Muscle of leg (tissue), 11 donors: Measurements from ENCODE around the gene PAMR1. TPM values are rescaled to one million over a fixed set of nuclear protein-coding genes. Genes with fewer than 3 reads are reported as not detected.

ENCODE experiments used
- DNase-seq: peaks from one replicate; pipeline ENCODE4 v3.0.0; 2013
- H3K27ac ChIP-seq: one replicate; pipeline ENCODE4 v1.5.1; 2013; ENCODE audit warnings: mild to moderate bottlenecking, low read length, control low read depth
- H3K27me3 ChIP-seq: one replicate; pipeline ENCODE4 v1.6.1; 2013; ENCODE audit warnings: low read length; ENCODE audit not compliant: control insufficient read depth, insufficient read depth
- H3K36me3 ChIP-seq: one replicate; pipeline ENCODE4 v1.6.1; 2013; ENCODE audit warnings: low read length; ENCODE audit not compliant: control insufficient read depth, insufficient read depth
- H3K4me1 ChIP-seq: one replicate; pipeline ENCODE4 v1.6.1; 2013; ENCODE audit warnings: low read length; ENCODE audit not compliant: control insufficient read depth, insufficient read depth
- H3K4me3 ChIP-seq: one replicate; pipeline ENCODE4 v1.5.1; 2013; ENCODE audit warnings: low read length, control low read depth
- H3K9me3 ChIP-seq: replicated peaks from 2 replicates; pipeline ENCODE4 v1.6.1; 2013; ENCODE audit warnings: low read depth, low read length; ENCODE audit not compliant: control insufficient read depth
- WGBS: methylation state at CpG from one replicate; pipeline ENCODE4 v1.1.5; 2013; ENCODE audit warnings: missing lambda C conversion rate; ENCODE audit not compliant: insufficient coverage; 5-methylcytosine and 5-hydroxymethylcytosine counted together
- polyA plus RNA-seq, 8 donors: library from polyadenylated mRNA; unstranded; fragments of 120-200 nt; gene quantifications; one replicate each; pipeline versions ENCODE4 v1.2.1 to v1.2.3, GENCODE V29; 2013; ENCODE audit warnings: inconsistent platforms in 1 of 8, low replicate concordance in 1 of 8; ENCODE audit not compliant: insufficient read length in 8 of 8, insufficient read depth in 1 of 8
- total RNA-seq: library from RNA; stranded (reverse); fragments of 120-200 nt; gene quantifications from one replicate; pipeline ENCODE4 v1.2.4, GENCODE V29; 2013

PAMR1 gene
- total and polyA plus RNA-seq, 9 donors = 7.5 to 35.3 (median 15.2) TPM

GRCh38 chr11:35546317-35546716 lies 20.9 kb upstream of the PAMR1 start:
- no peak overlapping the region for H3K27ac ChIP-seq
- H3K27me3 ChIP-seq = no peaks in the 10 kb centered on the region
- H3K9me3 ChIP-seq = no peaks in the 10 kb centered on the region
- H3K4me1 ChIP-seq = peaks cover 9% of the 10 kb centered on the region
- no peak overlapping the region for H3K4me3 ChIP-seq
- no peak for DNase-seq
- H3K36me3 ChIP-seq = no peaks in the 10 kb centered on the region
- no CpG with 5 or more reads among the region's 3 CpGs for WGBS

GRCh38 chr11:35545391-35546003 lies 20.1 kb upstream of the PAMR1 start:
- WGBS = 85% methylated on average over 5 of the region's 9 CpGs
- Histone ChIP-seq H3K27me3 (no peaks in the 10 kb centered on the region), H3K4me1 (peaks cover 9% of the 10 kb centered on the region), H3K4me3 (no peak overlapping the region), H3K36me3 (no peaks in the 10 kb centered on the region), H3K9me3 (no peaks in the 10 kb centered on the region), H3K27ac (no peak overlapping the region)
- no peak for DNase-seq

GRCh38 chr11:35543481-35543880 lies 18.1 kb upstream of the PAMR1 start:
- Histone ChIP-seq H3K27ac (no peak overlapping the region), H3K27me3 (no peaks in the 10 kb centered on the region), H3K4me1 (peaks cover 9% of the 10 kb centered on the region), H3K9me3 (no peaks in the 10 kb centered on the region), H3K36me3 (no peaks in the 10 kb centered on the region), H3K4me3 (no peak overlapping the region)
- no peak for DNase-seq
- WGBS = no CpG with 5 or more reads among the region's 4 CpGs

GRCh38 chr11:35541621-35542375 lies 16.4 kb upstream of the PAMR1 start:
- no peak overlapping the region for H3K4me3 ChIP-seq
- H3K36me3 ChIP-seq = no peaks in the 10 kb centered on the region
- H3K27me3 ChIP-seq = no peaks in the 10 kb centered on the region
- H3K9me3 ChIP-seq = no peaks in the 10 kb centered on the region
- H3K4me1 ChIP-seq = peaks cover 9% of the 10 kb centered on the region
- DNase-seq = peak; percentile 98
- peak overlapping the region; percentile 83 for H3K27ac ChIP-seq
- no CpG with 5 or more reads among the region's 4 CpGs for WGBS

- H3K9me3 ChIP-seq = no peaks in the 10 kb centered on the region
- no CpG with 5 or more reads among the region's 3 CpGs for whole genome bisulfite sequencing
- H3K27ac ChIP-seq = no peak overlapping the region
- H3K27me3 ChIP-seq = no peaks in the 10 kb centered on the region
- DNase-seq = no peak
- H3K4me3 ChIP-seq = no peak overlapping the region
- peaks cover 11% of the 10 kb centered on the region for H3K4me1 ChIP-seq
- no peaks in the 10 kb centered on the region for H3K36me3 ChIP-seq
Observed at GRCh38 chr11:35540526-35540925, 15.1 kb upstream of the PAMR1 start.

GRCh38 chr11:35539781-35540281 lies 14.4 kb upstream of the PAMR1 start:
- H3K27me3 ChIP-seq = no peaks in the 10 kb centered on the region
- peak; percentile 42 for DNase-seq
- H3K27ac ChIP-seq = no peak overlapping the region
- H3K4me1 ChIP-seq = peaks cover 11% of the 10 kb centered on the region
- H3K4me3 ChIP-seq = no peak overlapping the region
- H3K36me3 ChIP-seq = no peaks in the 10 kb centered on the region
- WGBS = 33% methylated on average over 3 of the region's 7 CpGs
- H3K9me3 ChIP-seq = no peaks in the 10 kb centered on the region

- H3K4me1 ChIP-seq = peaks cover 11% of the 10 kb centered on the region
- H3K27ac ChIP-seq = no peak overlapping the region
- H3K36me3 ChIP-seq = no peaks in the 10 kb centered on the region
- no peak for DNase-seq
- H3K27me3 ChIP-seq = no peaks in the 10 kb centered on the region
- no peak overlapping the region for H3K4me3 ChIP-seq
- 58% methylated on average over 2 of the region's 3 CpGs for WGBS
- no peaks in the 10 kb centered on the region for H3K9me3 ChIP-seq
Observed at GRCh38 chr11:35539256-35539655, 13.8 kb upstream of the PAMR1 start.

- H3K27me3 ChIP-seq = no peaks in the 10 kb centered on the region
- no peak overlapping the region for H3K4me3 ChIP-seq
- no peak for DNase-seq
- peaks cover 5% of the 10 kb centered on the region for H3K4me1 ChIP-seq
- 62% methylated on average over 6 of the region's 7 CpGs for WGBS
- no peak overlapping the region for H3K27ac ChIP-seq
- H3K9me3 ChIP-seq = no peaks in the 10 kb centered on the region
- no peaks in the 10 kb centered on the region for H3K36me3 ChIP-seq
Observed at GRCh38 chr11:35536470-35536869, 11.1 kb upstream of the PAMR1 start.

- no peak overlapping the region for H3K4me3 ChIP-seq
- whole genome bisulfite sequencing = no CpG with 5 or more reads among the region's 1 CpG
- DNase-seq = no peak
- peaks cover 3% of the 10 kb centered on the region for H3K27me3 ChIP-seq
- H3K36me3 ChIP-seq = no peaks in the 10 kb centered on the region
- H3K27ac ChIP-seq = no peak overlapping the region
- peaks cover 4% of the 10 kb centered on the region for H3K4me1 ChIP-seq
- no peaks in the 10 kb centered on the region for H3K9me3 ChIP-seq
Observed at GRCh38 chr11:35531246-35531645, 5.8 kb upstream of the PAMR1 start.

- Histone ChIP-seq H3K27me3 (peaks cover 15% of the 10 kb centered on the region), H3K36me3 (no peaks in the 10 kb centered on the region), H3K4me3 (no peak overlapping the region), H3K9me3 (no peaks in the 10 kb centered on the region), H3K4me1 (peaks cover 14% of the 10 kb centered on the region), H3K27ac (no peak overlapping the region)
- DNase-seq = peak; percentile 58
- 50% methylated on average over 1 of the region's 2 CpGs for WGBS
Observed at GRCh38 chr11:35529971-35530495, 4.6 kb upstream of the PAMR1 start.
